GM19239 (cell line): ENCODE data around the gene PSMB10.

ENCODE experiments used
- DNase-seq: peaks from one replicate; pipeline ENCODE4 v3.0.0; 2011; ENCODE audit warnings: low spot score; ENCODE audit not compliant: insufficient read length
- FAIRE-seq: peaks from 2 replicates; lab custom pipeline; 2011; peaks lifted over from hg19 to GRCh38; lab: Jason Lieb, UNC

PSMB10 gene

DNA sequence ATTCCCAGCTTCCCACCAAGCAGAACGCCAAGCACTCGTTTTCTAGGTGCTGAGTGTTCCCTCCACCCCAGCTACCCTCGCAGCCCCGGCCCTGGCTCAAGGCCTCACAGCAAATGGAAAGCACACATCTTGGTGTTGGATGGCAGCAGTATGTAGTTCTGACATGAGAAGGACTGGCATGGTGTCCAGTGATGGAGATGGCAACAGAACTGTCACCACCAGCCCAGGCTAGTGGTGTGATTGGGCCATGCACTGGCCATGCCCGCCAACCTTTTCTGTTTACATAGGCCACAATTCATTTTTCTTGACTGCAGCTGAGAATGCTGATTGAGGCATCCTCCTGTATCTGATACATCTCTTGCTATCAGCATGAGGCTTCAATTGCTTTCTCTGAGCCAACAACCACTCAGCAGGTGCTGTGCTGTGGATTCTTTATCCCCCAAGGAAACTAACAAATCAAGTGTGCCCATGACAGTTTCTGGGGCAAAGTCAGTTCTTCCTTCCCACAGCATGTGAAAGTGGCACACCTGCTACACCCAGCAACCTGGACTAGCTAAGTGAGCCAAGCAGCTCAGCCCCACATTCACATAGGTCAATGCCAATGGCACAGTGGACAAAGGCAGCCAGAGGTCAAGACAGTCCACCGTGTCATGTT is 28.0 kb upstream of the PSMB10 start:
- no peak for DNase-seq
- no peak for FAIRE-seq

GRCh38 chr16:67963662-67964321 is 27.1 kb upstream of the PSMB10 start:
- DNase-seq (no peak), FAIRE-seq (no peak)

DNA sequence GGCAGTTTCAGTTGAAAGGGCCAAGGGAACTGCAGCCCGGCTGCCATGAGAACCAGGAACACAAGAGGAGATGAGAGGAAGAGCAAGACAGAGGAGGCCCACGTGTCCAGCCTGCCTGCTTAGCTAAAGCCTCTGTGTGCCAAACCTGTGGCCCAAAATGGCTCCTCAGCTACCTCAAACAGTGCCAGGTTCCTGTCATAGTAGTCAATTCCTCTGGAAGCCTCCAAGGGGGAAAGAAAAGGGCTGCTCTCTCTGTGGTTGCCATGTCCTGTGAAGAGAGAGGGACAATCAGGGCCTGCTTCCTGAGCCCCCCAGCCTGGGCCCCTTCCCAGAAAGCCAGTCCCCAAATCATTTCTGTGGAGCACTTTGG is 26.6 kb upstream of the PSMB10 start:
- FAIRE-seq (no peak), DNase-seq (no peak)

DNA sequence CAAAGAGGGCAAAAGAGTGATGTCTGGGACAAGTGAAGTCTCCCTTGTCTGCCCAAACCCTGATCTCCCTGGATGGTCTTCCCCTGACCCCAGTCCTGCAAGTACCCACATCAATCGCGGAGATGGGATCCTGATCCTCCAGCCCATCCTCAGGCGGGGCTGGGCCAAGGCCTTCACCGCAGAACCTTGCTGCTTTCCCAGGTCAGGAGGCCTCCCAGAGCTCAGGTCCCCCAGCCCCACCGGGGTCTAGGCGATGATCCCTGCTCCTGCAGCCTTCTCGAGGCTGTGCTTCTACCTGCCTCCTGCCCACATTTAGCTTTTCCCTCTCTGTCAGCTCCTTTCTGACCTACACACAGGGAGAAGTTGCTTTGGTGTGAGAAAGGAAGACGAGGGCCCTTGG is 25.5 kb upstream of the PSMB10 start:
- FAIRE-seq = no peak
- DNase-seq = no peak

- FAIRE-seq (no peak), DNase-seq (no peak)
Measured at GRCh38 chr16:67961551-67961957, 24.9 kb upstream of the PSMB10 start.

DNA sequence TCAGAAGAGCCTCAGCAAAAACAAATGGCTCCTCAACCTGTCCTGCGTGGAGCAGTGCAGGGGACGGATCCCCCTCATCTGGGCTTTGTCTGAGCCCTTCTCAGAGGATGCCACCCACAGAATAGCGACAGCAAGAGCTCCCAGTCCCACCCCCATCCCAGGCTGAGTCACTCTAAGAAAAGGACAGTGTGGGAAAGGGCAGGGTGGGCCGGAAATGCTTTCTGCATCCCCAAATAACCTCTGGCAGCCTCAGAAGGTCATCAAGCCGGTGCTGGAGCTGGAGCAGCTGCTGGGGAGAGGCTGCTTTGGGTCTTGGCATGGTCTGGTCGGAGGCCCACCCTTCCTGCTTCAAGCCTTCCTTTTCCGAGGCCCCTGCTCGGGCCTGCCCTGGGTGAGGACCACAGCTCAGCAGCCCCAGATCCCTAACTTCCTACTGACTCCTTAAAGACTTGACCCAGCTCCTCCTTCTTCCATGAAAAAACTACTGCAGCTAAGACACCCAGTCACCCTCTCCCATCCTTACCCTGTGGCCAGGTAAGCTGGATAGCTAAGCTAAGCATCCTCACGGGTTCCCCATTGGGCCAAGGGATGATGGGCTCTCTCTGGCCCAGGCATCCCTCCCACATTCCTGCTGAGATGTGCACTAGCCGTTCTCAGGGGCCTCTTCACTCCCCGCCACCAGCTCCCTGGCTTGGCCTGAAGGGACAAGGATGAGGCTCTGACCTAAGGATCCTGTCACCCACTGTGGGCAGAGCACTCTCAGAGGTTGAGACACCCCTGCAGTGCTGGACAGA is 23.1 kb upstream of the PSMB10 start:
- DNase-seq (no peak), FAIRE-seq (no peak)

DNA sequence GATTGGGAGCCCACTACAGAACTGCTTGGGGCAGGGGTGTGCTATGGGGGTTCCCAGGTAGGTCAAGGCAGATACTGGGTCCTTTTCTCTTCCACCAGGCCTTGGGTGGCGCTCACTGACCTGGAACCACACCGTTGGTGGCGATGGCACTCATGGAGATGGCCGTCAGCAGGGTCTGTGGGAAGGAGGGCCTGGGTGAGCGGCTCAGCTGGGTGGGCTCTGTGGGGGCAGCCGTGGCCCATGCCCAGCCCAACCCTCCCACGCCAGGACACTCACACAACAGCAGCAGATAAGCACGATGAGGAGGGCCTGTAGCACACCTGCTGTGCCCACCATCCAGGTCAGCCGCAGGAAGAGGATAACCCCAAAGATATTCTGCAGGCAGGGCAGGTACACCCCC is 21.0 kb upstream of the PSMB10 start:
- FAIRE-seq = no peak
- no peak for DNase-seq

- FAIRE-seq = no peak
Measured at GRCh38 chr16:67954421-67955196, 18.0 kb upstream of the PSMB10 start.

DNA sequence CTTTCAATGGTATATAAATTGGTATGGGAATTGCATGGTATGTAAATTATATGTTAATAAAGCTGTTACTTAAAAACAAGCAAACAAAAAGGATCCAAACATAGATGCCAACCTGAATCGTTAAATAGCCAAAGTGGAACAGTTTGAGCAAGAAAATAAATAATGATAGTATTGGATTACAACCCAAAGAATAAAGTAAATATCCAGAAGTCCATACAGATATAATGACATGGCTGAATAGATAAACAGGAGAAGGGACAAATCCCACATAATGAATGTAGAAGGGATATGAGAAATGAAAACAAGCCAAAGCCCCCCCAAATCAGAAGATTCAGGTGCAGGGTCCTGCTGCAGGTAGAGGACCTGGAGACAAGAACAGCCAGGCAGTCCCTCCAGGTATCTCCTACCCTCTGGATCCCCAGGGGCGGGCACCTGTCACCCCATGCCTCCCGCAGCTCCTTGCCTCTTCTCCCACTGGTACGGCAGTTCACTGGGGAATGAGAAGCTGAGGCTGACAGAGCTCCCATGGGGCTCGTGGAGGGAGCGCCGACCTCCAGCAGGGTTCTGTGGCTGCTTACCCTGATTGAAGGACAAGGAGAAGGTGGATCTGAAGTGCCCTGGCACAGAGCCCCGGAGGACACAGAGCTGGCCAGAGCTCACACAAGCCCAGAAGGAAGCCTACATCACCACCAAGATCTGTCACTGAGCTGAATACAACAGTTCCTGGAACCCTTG is 17.2 kb upstream of the PSMB10 start:
- FAIRE-seq = no peak

More at GRCh38 chr16:67954421-67955196, 18.0 kb upstream of the PSMB10 start:
- DNase-seq = no peak

GRCh38 chr16:67951485-67951884 is 14.8 kb upstream of the PSMB10 start:
- no peak for FAIRE-seq

More for the DNA sequence above, 17.2 kb upstream of the PSMB10 start:
- no peak for DNase-seq

DNA sequence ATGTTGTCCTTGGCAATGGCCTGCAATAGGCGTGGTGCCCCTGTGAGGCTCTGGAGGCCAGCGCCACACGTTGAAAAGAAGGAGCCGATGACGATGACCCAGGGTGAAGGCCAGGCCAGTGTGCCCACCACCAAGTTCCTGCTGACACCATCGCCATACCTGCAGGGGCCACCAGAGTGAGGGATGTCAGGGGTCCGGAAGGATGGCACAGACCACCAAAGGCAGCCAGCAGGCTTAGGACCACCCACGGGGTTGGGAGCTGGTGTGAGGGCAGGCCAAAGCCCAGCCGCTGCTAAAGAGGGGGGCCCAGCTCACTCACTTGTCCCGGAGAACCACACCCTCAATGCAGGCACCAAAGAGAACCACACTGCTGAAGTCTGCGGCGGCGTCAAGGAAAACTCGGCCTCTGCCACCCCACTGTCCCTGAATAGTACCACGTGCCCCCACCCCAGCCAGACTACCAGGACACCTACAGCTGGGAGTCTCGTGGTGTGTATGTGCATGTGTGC is 13.7 kb upstream of the PSMB10 start:
- no peak for FAIRE-seq
- no peak for DNase-seq

More at GRCh38 chr16:67951485-67951884, 14.8 kb upstream of the PSMB10 start:
- DNase-seq = no peak

- DNase-seq = no peak
- FAIRE-seq = no peak
Measured at GRCh38 chr16:67949645-67950044, 13.0 kb upstream of the PSMB10 start.

DNA sequence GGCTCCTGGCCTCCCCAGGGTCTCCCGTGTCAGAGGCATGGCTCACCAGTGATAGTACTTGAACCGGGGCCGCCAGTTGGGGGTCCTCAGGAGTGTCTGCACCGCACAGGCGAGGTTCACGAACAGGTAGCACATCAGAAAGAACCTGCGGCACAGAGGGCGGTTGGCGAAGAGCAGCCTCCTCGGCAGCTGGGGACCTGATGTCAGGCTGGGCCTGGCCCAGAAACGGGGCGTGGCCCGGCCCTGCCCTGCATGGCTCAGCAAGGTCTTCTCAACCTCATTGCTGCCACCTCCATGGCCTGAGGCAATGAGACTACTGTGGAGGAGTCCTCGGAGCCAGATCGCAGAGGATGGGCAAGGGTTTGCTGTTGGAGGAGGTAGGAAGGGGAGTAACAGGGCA is 11.4 kb upstream of the PSMB10 start:
- no peak for FAIRE-seq

DNA sequence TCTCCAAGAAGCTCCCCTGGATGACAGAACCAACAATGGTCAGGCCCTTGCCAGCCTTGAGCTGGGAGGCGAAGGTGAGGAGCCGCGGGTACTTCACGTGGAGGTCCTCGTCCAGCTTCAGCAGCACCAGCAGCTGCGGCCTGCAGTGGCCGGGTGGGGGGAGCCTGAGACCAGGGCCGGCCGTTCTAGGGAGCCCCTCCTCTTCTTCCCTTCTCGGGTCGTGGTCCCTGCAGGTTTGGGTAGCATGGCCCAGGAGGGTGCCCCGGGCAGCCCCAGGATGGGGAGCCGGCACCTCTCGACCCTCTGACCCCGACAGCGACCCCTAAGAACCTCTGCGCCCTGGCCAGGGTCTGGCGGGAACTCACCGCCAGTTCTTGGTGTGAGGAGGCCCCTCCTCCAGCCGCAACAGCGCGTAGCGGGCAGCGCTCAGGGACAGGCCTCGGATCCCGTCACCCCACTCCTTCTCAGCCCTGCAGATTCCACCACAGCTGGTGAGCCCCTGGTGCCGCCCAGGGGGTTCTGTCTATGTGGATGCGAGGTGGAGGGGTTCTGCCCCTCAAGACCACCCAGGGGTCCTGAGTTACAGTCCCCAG is 10.4 kb upstream of the PSMB10 start:
- DNase-seq (no peak), FAIRE-seq (no peak)

More for the DNA sequence above, 11.4 kb upstream of the PSMB10 start:
- no peak for DNase-seq

DNA sequence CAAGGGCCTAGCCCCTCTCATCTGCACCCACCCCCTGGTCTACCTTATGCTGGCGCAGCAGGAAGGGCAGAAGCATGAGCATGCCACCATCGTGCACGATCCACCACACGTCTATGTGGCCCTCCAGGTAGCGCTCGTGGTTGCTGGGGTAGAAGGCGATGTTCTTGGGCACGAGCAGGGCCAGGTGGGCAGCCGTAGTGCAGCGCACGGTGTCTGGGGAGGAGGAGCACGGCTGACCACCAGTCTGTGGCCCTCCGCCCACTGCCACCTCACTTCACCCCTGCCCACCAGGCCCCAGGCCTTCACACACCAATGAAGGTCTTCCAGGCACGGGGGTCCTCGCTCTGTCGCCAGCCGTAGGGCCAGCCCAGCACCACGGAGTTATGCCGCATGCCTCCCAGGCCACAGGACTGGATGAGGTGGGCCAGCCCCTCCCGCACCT is 9.5 kb upstream of the PSMB10 start:
- FAIRE-seq (no peak), DNase-seq (no peak)

DNA sequence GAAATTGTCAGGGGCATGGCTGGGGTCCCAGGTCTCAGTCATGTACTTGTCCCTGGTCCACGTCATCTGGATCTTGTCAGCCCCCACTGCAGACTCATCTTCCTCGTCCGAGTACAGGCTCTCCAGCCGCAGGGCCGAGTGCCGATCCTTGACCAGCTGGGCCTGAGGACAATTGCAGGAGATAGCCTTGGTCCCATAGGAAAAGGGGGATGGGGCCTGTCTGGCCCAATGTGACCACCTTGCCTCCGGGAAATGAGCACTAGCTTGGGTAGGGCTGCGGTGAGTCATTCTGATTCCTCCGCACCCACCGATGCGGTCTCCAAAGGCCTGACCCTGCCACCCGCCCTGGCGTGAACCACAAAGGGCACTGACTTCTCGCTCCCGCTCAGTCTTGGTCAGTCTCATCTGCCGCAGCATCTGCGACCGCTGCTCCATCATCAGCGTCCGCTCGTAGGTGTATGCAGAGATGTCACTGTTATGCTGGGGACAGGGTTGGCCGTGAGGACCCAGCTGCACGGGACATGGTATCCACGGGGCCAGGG is 8.8 kb upstream of the PSMB10 start:
- DNase-seq (no peak), FAIRE-seq (no peak)

GRCh38 chr16:67944690-67945391 is 8.2 kb upstream of the PSMB10 start:
- FAIRE-seq = no peak
- DNase-seq = no peak
